Peyer's patch (tissue), 4 donors: ENCODE results near the gene ARIH1.

Experiments used
- POLR2A ChIP-seq, 2 donors: fragments of 450-650 bp; IDR thresholded peaks; one replicate each; pipeline ENCODE4 v1.5.1; 2017; ENCODE audit warnings: antibody characterized with exemption in 2 of 2, mild to moderate bottlenecking in 2 of 2, moderate library complexity in 2 of 2
- TF ChIP-seq, protein P1 (sequence below), 6 experiments: fragments of 450-650 bp in 4 of 6; fragments of 200-600 bp in 2 of 6; sonication (generic) in 1 of 6; IDR thresholded peaks; one replicate each; pipeline ENCODE4 v1.5.1; 2017 to 2019; ENCODE audit warnings: antibody characterized with exemption in 6 of 6, mild to moderate bottlenecking in 3 of 6, moderate library complexity in 1 of 6

DNA sequence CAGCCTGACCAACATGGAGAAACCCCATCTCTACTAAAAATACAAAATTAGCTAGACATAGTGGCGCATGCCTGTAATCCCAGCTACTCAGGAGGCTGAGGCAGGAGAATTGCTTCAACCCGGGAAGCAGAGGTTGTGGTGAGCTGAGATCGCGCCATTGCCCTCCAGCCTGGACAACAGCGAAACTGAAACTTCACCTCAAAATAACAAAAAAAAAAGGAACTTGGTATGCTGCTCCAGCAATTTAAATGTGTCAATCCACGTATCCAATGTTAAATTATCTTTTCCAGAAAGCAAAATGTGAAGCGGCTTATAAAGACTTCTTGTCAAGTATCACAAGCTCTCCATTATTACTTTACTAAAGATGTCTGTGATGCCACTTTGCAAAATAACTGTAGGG is 9.9 kb upstream of the ARIH1 start:
- TF ChIP-seq, protein P1, sequence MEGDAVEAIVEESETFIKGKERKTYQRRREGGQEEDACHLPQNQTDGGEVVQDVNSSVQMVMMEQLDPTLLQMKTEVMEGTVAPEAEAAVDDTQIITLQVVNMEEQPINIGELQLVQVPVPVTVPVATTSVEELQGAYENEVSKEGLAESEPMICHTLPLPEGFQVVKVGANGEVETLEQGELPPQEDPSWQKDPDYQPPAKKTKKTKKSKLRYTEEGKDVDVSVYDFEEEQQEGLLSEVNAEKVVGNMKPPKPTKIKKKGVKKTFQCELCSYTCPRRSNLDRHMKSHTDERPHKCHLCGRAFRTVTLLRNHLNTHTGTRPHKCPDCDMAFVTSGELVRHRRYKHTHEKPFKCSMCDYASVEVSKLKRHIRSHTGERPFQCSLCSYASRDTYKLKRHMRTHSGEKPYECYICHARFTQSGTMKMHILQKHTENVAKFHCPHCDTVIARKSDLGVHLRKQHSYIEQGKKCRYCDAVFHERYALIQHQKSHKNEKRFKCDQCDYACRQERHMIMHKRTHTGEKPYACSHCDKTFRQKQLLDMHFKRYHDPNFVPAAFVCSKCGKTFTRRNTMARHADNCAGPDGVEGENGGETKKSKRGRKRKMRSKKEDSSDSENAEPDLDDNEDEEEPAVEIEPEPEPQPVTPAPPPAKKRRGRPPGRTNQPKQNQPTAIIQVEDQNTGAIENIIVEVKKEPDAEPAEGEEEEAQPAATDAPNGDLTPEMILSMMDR (IDR thresholded peaks at IDR 0.05): no peak
- TF ChIP-seq POLR2A (IDR thresholded peaks at IDR 0.05): no peak
